Calu3 (cell line): Measurements from ENCODE around the gene PRORP. TPM values are rescaled to one million over a fixed set of nuclear protein-coding genes. Genes with fewer than 3 reads are reported as not detected.

Experiments used
- BruUV-seq: library from RNA; stranded (reverse); fragments of 400-500 nt; replicated peaks from 2 replicates; lab custom pipeline; 2021; lab: Mats Ljungman, UMichigan
- CTCF ChIA-PET: fragments of 300-600 bp; sonication (Branson Sonifier 250); formaldehyde crosslinking; loops from one replicate; lab custom pipeline; 2022; ENCODE audit warnings: antibody characterized with exemption; lab: Charles Lee
- DNase-seq: peaks from one replicate; pipeline ENCODE4 v3.0.0; 2022
- H3K27ac Mint-ChIP-seq: one replicate; pipeline ENCODE4 v1.8.0; 2022; ENCODE audit warnings: mixed read lengths; ENCODE audit not compliant: unreplicated experiment
- H3K27me3 Mint-ChIP-seq: one replicate; pipeline ENCODE4 v1.8.0; 2022; ENCODE audit warnings: mixed read lengths; ENCODE audit not compliant: unreplicated experiment
- H3K36me3 Mint-ChIP-seq: one replicate; pipeline ENCODE4 v1.8.0; 2022; ENCODE audit warnings: mild to moderate bottlenecking, moderate library complexity, mixed read lengths; ENCODE audit not compliant: insufficient read depth, unreplicated experiment
- H3K4me1 Mint-ChIP-seq: one replicate; pipeline ENCODE4 v1.8.0; 2022; ENCODE audit warnings: mild to moderate bottlenecking, low read depth, mixed read lengths; ENCODE audit not compliant: unreplicated experiment
- H3K4me3 Mint-ChIP-seq: one replicate; pipeline ENCODE4 v1.8.0; 2022; ENCODE audit warnings: mild to moderate bottlenecking, low read depth, moderate library complexity, mixed read lengths; ENCODE audit not compliant: unreplicated experiment
- H3K9me3 Mint-ChIP-seq: one replicate; pipeline ENCODE4 v1.8.0; 2022; ENCODE audit warnings: low read depth, mixed read lengths; ENCODE audit not compliant: unreplicated experiment
- intact Hi-C: fragments of 100-400 bp; cut with micrococcal nuclease; formaldehyde crosslinking; loops from one replicate; pipeline ENCODE4 v1.10.0; 2022; ENCODE audit not compliant: unreplicated experiment
- total RNA-seq: library from RNA; stranded (reverse); gene quantifications from 2 replicates; pipeline ENCODE4 v1.2.3, GENCODE V29; 2022
- TF ChIP-seq, protein P1 (sequence below): fragments of 200-600 bp; IDR thresholded peaks from one replicate; pipeline ENCODE4 v1.8.0; 2022; ENCODE audit warnings: antibody characterized with exemption; ENCODE audit not compliant: unreplicated experiment

The PRORP gene
- total RNA-seq, 1 experiment from 2014 or later = 25.2 TPM

DNA sequence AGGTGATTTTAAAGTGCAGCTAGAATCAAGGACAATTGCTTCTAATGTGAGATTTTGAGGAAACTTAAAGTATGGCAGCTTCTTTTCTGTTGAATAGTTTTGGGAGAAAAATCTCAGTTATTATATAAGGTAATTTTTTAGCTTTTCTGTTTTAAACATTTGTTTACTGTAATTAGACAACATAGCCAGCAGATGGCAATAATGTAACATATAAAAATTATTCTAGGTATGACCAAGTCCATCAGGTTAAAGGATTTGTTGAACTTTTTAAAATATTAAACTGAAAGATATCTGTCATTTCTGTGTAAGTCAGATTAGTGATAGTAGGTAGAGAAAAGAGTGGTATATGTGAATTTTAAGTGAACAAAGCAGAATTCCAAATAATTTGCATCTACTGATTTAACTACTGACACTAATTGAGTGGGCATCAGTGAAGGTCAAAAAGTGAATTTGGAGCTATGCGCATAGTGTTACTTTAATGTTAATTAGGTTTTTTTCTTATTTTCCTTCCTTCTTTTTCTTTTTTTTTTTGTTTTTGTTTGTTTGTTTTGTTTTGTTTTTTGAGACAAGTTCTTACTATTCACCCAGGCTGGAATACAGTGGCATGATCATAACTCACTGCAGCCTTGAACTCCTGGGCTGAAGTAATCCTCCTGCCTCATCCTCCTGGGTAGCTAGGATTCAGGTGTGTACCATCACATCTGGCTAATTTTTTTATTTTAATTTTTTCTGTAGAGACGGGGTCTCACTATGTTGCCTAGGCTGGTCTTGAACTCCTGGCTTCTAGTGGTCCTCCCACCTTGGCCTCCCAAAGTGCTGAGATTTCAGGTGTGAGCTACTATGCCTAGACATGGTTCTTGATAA lies 18.6 kb downstream of the PRORP start:
- TF ChIP-seq, protein P1, sequence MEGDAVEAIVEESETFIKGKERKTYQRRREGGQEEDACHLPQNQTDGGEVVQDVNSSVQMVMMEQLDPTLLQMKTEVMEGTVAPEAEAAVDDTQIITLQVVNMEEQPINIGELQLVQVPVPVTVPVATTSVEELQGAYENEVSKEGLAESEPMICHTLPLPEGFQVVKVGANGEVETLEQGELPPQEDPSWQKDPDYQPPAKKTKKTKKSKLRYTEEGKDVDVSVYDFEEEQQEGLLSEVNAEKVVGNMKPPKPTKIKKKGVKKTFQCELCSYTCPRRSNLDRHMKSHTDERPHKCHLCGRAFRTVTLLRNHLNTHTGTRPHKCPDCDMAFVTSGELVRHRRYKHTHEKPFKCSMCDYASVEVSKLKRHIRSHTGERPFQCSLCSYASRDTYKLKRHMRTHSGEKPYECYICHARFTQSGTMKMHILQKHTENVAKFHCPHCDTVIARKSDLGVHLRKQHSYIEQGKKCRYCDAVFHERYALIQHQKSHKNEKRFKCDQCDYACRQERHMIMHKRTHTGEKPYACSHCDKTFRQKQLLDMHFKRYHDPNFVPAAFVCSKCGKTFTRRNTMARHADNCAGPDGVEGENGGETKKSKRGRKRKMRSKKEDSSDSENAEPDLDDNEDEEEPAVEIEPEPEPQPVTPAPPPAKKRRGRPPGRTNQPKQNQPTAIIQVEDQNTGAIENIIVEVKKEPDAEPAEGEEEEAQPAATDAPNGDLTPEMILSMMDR = no peak
- no peaks in the 10 kb centered on the region for H3K9me3 Mint-ChIP-seq

DNA sequence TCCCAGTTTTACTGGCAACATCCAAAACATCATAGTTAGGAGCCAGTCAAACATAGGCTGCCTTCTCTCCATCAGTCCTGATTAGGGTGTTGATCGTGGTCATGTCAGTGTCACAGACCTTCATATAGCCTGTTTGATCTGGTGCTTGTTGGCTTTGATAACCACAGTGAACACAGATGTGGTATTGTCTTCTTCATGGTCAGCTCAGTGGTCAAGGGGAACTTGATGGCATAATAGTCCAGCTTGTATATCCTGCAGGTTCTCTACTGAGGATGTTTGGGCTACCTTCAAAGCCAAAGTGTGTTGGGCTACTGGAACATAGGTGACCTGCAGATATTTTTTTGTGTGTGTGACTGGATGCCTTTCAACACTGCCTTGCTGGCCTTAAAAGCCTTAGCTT lies 21.7 kb downstream of the PRORP start:
- Mint-ChIP-seq H3K27me3 (no peaks in the 10 kb centered on the region), H3K4me3 (no peak overlapping the region), H3K36me3 (no peaks in the 10 kb centered on the region), H3K27ac (no peak overlapping the region), H3K4me1 (no peaks in the 10 kb centered on the region), H3K9me3 (no peaks in the 10 kb centered on the region)
- TF ChIP-seq, protein P1 = no peak
- CTCF ChIA-PET = interaction anchor here (0.6 kb wide), 1 partner anchor 197 kb away, joined by 3 read pairs; no protein-coding TSS in a partner anchor
- DNase-seq = no peak
- BruUV-seq = no TSS peak
- intact Hi-C loops = loop anchor here (5.0 to 10.0 kb wide), 2 partner anchors 68 to 151 kb away; partner anchors contain the start of gene PSMA6

More for the DNA sequence above, 18.6 kb downstream of the PRORP start:
- no peak overlapping the region for H3K4me3 Mint-ChIP-seq
- no TSS peak for BruUV-seq
- intact Hi-C loops = loop anchor here (1.0 to 10.0 kb wide), 4 partner anchors 71 to 546 kb away; partner anchors contain the start of gene PSMA6
- H3K27me3 Mint-ChIP-seq = no peaks in the 10 kb centered on the region
- H3K36me3 Mint-ChIP-seq = no peaks in the 10 kb centered on the region
- CTCF ChIA-PET = interaction anchor here (1.0 to 1.9 kb wide), 6 partner anchors 14 to 281 kb away, joined by 4 to 8 read pairs (median 4); no protein-coding TSS in a partner anchor
- H3K27ac Mint-ChIP-seq = no peak overlapping the region
- no peaks in the 10 kb centered on the region for H3K4me1 Mint-ChIP-seq
- no peak for DNase-seq

DNA sequence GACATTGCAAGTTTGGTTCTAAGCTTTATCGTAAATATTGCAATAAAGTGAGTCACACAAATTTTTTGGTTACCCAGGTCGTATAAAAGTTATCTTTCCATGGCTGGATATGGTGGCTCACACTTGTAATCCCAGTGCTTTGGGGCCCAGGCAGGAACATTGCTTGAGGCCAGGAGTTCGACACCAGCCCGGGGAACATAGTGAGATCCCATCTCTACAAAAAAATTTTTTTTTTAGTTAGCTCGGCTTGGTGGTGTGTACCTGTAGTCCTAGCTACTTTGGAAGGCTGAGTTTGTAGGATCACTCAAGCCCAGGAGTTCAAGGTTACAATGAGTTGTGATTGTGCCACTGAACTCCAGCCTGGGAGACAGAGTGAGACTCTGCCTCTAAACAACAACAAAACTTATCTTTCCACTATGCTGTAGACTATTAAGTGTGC lies 24.4 kb downstream of the PRORP start:
- no TSS peak for BruUV-seq
- Mint-ChIP-seq H3K36me3 (no peaks in the 10 kb centered on the region), H3K9me3 (no peaks in the 10 kb centered on the region), H3K4me1 (no peaks in the 10 kb centered on the region), H3K27ac (no peak overlapping the region), H3K4me3 (no peak overlapping the region), H3K27me3 (no peaks in the 10 kb centered on the region)
- intact Hi-C loops = loop anchor here (10.0 kb wide), 1 partner anchor 148 kb away; the partner anchor contains the start of gene PSMA6
- TF ChIP-seq, protein P1 = no peak
- no peak for DNase-seq
- CTCF ChIA-PET = no interaction called here

DNA sequence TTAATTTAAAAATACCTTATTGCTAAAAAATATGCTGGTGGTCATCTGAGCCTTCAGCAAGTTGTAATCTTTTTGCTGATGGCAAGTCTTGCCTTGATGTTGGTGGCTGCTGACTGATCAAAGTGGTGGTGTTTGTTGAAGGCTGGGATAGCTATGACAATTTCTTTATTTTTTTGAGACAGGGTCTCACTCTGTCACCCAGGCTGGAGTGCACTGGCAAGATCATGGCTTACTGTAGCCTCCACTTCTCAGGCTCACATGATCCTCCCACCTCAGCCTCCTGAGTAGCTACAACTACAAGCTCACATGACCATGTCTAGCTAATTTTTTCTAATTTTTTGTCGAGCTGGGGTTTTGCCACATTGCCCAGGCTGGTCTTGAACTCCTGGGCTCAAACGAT lies 24.8 kb downstream of the PRORP start:
- no peaks in the 10 kb centered on the region for H3K9me3 Mint-ChIP-seq
- no peak overlapping the region for H3K27ac Mint-ChIP-seq
- H3K27me3 Mint-ChIP-seq = no peaks in the 10 kb centered on the region
- H3K36me3 Mint-ChIP-seq = no peaks in the 10 kb centered on the region
- TF ChIP-seq, protein P1 = no peak
- intact Hi-C loops = loop anchor here (10.0 kb wide), 1 partner anchor 148 kb away; the partner anchor contains the start of gene PSMA6
- BruUV-seq = no TSS peak
- H3K4me1 Mint-ChIP-seq = no peaks in the 10 kb centered on the region
- CTCF ChIA-PET = no interaction called here
- H3K4me3 Mint-ChIP-seq = no peak overlapping the region
- DNase-seq = no peak
